ENCODE data around the gene HNRNPAB.
A peak's percentile ranks its signal among the peaks of the same experiment; 100 is the strongest.
"Not testable (repeated sequence)": the region's sequence is repeated elsewhere in the genome, so short reads cannot be mapped to it uniquely, and the experiment has no call there.

Gene HNRNPAB

GRCh38 chr5:178198151-178198550 is 6.2 kb upstream of the HNRNPAB start:
- not testable (repeated sequence) for DNase-seq

- no peak for DNase-seq
Measured at GRCh38 chr5:178198706-178199105, 5.6 kb upstream of the HNRNPAB start.

- DNase-seq = no peak
Measured at GRCh38 chr5:178199581-178200434, 4.5 kb upstream of the HNRNPAB start.

GRCh38 chr5:178201221-178201926 is 3.0 kb upstream of the HNRNPAB start:
- DNase-seq = no peak

GRCh38 chr5:178201927-178202235 is 2.5 kb upstream of the HNRNPAB start:
- DNase-seq = no peak

- DNase-seq = no peak
Measured at GRCh38 chr5:178202541-178202940, 1.8 kb upstream of the HNRNPAB start.

GRCh38 chr5:178203670-178204181 is 607 bp upstream of the HNRNPAB start:
- DNase-seq = no peak

- peak; percentile 44 for DNase-seq
Measured at GRCh38 chr5:178204935-178205748, 809 bp downstream of the HNRNPAB start.

- DNase-seq = no peak
Measured at GRCh38 chr5:178205749-178206047, 1.4 kb downstream of the HNRNPAB start.

GRCh38 chr5:178206166-178207101 is 2.1 kb downstream of the HNRNPAB start:
- DNase-seq = no peak

GRCh38 chr5:178207183-178207916 is 3.0 kb downstream of the HNRNPAB start:
- DNase-seq = no peak

GRCh38 chr5:178207917-178208280 is 3.6 kb downstream of the HNRNPAB start:
- DNase-seq = no peak

- no peak for DNase-seq
Measured at GRCh38 chr5:178208540-178209227, 4.4 kb downstream of the HNRNPAB start.

- DNase-seq = no peak
Measured at GRCh38 chr5:178209334-178210072, 5.2 kb downstream of the HNRNPAB start.

- no peak for DNase-seq
Measured at GRCh38 chr5:178210073-178210535, 5.8 kb downstream of the HNRNPAB start.

- no peak for DNase-seq
Measured at GRCh38 chr5:178210686-178211085, 6.4 kb downstream of the HNRNPAB start.

GRCh38 chr5:178211095-178212048 is 7.0 kb downstream of the HNRNPAB start:
- DNase-seq = no peak

- no peak for DNase-seq
Measured at GRCh38 chr5:178212241-178213002, 8.1 kb downstream of the HNRNPAB start.

All from NCI-H1105 treated with DMSO at 0.1 percent for 48 hours (cell line).